B cell (primary cell): ENCODE measurements around the gene FAM20C.
"Not testable (repeated sequence)": the region's sequence is repeated elsewhere in the genome, so short reads cannot be mapped to it uniquely, and the experiment has no call there.

Source experiments
- EZH2 ChIP-seq: IDR thresholded peaks from 2 replicates; pipeline ENCODE4 v1.6.1; 2012; ENCODE audit warnings: borderline replicate concordance, low read depth, mild to moderate bottlenecking, moderate library complexity, low read length; ENCODE audit not compliant: insufficient read depth, poor library complexity, severe bottlenecking
- TF ChIP-seq, protein P1 (sequence below): fragments of 200-600 bp; IDR thresholded peaks from one replicate; pipeline ENCODE4 v1.8.0; 2022; ENCODE audit warnings: antibody characterized with exemption, mild to moderate bottlenecking

DNA sequence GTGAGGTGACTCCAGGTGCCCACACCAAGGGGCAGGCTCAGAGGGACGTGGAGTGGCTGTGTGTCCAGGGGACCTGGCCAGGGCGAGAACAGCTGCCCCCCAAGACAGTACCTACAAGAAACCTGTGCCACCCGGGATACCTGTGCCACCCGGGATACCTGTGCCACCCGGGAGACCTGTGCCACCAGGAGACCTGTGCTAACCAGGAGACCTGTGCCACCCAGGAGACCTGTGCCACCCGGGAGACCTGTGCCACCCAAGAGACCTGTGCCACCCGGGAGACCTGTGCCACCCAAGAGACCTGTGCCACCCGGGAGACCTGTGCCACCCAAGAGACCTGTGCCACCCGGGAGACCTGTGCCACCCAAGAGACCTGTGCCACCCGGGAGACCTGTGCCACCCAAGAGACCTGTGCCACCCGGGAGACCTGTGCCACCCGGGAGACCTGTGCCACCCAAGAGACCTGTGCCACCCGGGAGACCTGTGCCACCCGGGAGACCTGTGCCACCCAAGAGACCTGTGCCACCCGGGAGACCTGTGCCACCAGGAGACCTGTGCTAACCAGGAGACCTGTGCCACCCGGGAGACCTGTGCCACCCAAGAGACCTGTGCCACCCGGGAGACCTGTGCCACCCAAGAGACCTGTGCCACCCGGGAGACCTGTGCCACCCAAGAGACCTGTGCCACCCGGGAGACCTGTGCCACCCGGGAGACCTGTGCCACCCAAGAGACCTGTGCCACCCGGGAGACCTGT lies 50.6 kb downstream of the FAM20C start:
- TF ChIP-seq, protein P1, sequence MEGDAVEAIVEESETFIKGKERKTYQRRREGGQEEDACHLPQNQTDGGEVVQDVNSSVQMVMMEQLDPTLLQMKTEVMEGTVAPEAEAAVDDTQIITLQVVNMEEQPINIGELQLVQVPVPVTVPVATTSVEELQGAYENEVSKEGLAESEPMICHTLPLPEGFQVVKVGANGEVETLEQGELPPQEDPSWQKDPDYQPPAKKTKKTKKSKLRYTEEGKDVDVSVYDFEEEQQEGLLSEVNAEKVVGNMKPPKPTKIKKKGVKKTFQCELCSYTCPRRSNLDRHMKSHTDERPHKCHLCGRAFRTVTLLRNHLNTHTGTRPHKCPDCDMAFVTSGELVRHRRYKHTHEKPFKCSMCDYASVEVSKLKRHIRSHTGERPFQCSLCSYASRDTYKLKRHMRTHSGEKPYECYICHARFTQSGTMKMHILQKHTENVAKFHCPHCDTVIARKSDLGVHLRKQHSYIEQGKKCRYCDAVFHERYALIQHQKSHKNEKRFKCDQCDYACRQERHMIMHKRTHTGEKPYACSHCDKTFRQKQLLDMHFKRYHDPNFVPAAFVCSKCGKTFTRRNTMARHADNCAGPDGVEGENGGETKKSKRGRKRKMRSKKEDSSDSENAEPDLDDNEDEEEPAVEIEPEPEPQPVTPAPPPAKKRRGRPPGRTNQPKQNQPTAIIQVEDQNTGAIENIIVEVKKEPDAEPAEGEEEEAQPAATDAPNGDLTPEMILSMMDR, result not testable (repeated sequence)
- TF ChIP-seq EZH2, result not testable (repeated sequence)
